HEK293 (cell line): ENCODE results near the gene LRRTM2.

Experiments
- ZNF335 ChIP-seq: fragments of 450-650 bp; formaldehyde crosslinking; conservative IDR thresholded peaks from 2 replicates; pipeline ENCODE4 v1.5.1; 2016; ENCODE audit warnings: missing biosample characterization, missing genetic modification characterization
- ZNF488 ChIP-seq: fragments of 450-650 bp; formaldehyde crosslinking; IDR thresholded peaks from 2 replicates; pipeline ENCODE4 v1.5.1; 2016; ENCODE audit warnings: missing biosample characterization, missing genetic modification characterization
- ZNF561 ChIP-seq: fragments of 450-650 bp; IDR thresholded peaks from 2 replicates; pipeline ENCODE4 v1.5.1; 2018; ENCODE audit warnings: missing biosample characterization, missing genetic modification characterization, borderline replicate concordance

- TF ChIP-seq ZNF335 (tag by site-specific recombination) (no peak), ZNF488 (tag by site-specific recombination) (no peak), ZNF561 (tag by site-specific recombination) (no peak)
Observed at GRCh38 chr5:138898299-138898698, 23.2 kb upstream of the LRRTM2 start.
